HepG2 (cell line): ENCODE measurements around the gene TBX21. TPM values are rescaled to one million over a fixed set of nuclear protein-coding genes. Genes with fewer than 3 reads are reported as not detected.

ENCODE experiments used
- ARNT ChIP-seq: fragments of 450-650 bp; IDR thresholded peaks from 2 replicates; pipeline ENCODE4 v1.6.1; 2017
- BRCA1 ChIP-seq: sonication (generic); formaldehyde crosslinking; IDR thresholded peaks from 2 replicates; pipeline ENCODE4 v1.4.0; 2020; ENCODE audit warnings: missing genetic modification reagents
- CHD2 ChIP-seq: IDR thresholded peaks from 2 replicates; pipeline ENCODE4 v1.6.1; 2011; ENCODE audit warnings: low read depth, low read length, improper control_type of control experiment
- GATAD1 ChIP-seq: IDR thresholded peaks from 2 replicates; pipeline ENCODE4 v1.6.1; 2016; ENCODE audit warnings: missing genetic modification reagents, missing compliant biosample characterization
- HNRNPL ChIP-seq: fragments of 200-400 bp; formaldehyde crosslinking; IDR thresholded peaks from 2 replicates; pipeline ENCODE4 v1.6.1; 2017; ENCODE audit warnings: mild to moderate bottlenecking, low read depth, low read length
- KDM5B ChIP-seq: sonication (generic); formaldehyde crosslinking; IDR thresholded peaks from 2 replicates; pipeline ENCODE4 v1.4.0; 2020; ENCODE audit warnings: missing genetic modification reagents, mild to moderate bottlenecking, borderline replicate concordance
- MXI1 ChIP-seq: IDR thresholded peaks from 3 replicates; pipeline ENCODE4 v1.6.1; 2012; ENCODE audit warnings: low read depth, low read length, inconsistent platforms, borderline replicate concordance
- NFE2L2 ChIP-seq: fragments of 150-350 bp; IDR thresholded peaks from 2 replicates; pipeline ENCODE4 v1.6.1; 2014; ENCODE audit warnings: low read length
- RAD51 ChIP-seq: fragments of 450-650 bp; IDR thresholded peaks from 2 replicates; pipeline ENCODE4 v1.6.1; 2016; ENCODE audit warnings: borderline replicate concordance
- RARG ChIP-seq: sonication (generic); formaldehyde crosslinking; IDR thresholded peaks from 2 replicates; pipeline ENCODE4 v1.4.0; 2020; ENCODE audit warnings: low read depth, mild to moderate bottlenecking, missing genetic modification reagents
- REL ChIP-seq: sonication (generic); formaldehyde crosslinking; conservative IDR thresholded peaks from 2 replicates; pipeline ENCODE4 v1.8.0; 2022; ENCODE audit warnings: mild to moderate bottlenecking, missing genetic modification reagents, moderate library complexity
- SP2 ChIP-seq: sonication (generic); formaldehyde crosslinking; IDR thresholded peaks from 2 replicates; pipeline ENCODE4 v1.5.1; 2020; ENCODE audit warnings: mild to moderate bottlenecking, missing genetic modification reagents
- ZFYVE20 ChIP-seq: sonication (generic); formaldehyde crosslinking; IDR thresholded peaks from 2 replicates; pipeline ENCODE4 v1.8.0; 2023; ENCODE audit warnings: low read depth, mild to moderate bottlenecking, moderate library complexity, missing genetic modification reagents, borderline replicate concordance
- ZMYM3 ChIP-seq: sonication (generic); formaldehyde crosslinking; IDR thresholded peaks from 2 replicates; pipeline ENCODE4 v1.5.1; 2020; ENCODE audit warnings: mild to moderate bottlenecking, missing genetic modification reagents
- ZNF205 ChIP-seq: IDR thresholded peaks from 2 replicates; pipeline ENCODE4 v1.6.1; 2018; ENCODE audit warnings: missing biosample characterization, missing genetic modification reagents
- ZNF253 ChIP-seq: sonication (generic); formaldehyde crosslinking; IDR thresholded peaks from 2 replicates; pipeline ENCODE4 v1.8.0; 2022; ENCODE audit warnings: mild to moderate bottlenecking, missing genetic modification reagents, borderline replicate concordance
- ZNF292 ChIP-seq: sonication (generic); formaldehyde crosslinking; IDR thresholded peaks from 2 replicates; pipeline ENCODE4 v1.8.1; 2022; ENCODE audit warnings: mild to moderate bottlenecking, low read depth, missing genetic modification reagents, borderline replicate concordance
- ZNF343 ChIP-seq: sonication (generic); formaldehyde crosslinking; IDR thresholded peaks from 2 replicates; pipeline ENCODE4 v1.4.0; 2020; ENCODE audit warnings: mild to moderate bottlenecking, missing genetic modification reagents
- ZNF430 ChIP-seq: sonication (generic); formaldehyde crosslinking; IDR thresholded peaks from 2 replicates; pipeline ENCODE4 v1.9.0; 2021; ENCODE audit warnings: mild to moderate bottlenecking, missing genetic modification reagents
- ZNF589 ChIP-seq: sonication (generic); formaldehyde crosslinking; conservative IDR thresholded peaks from 2 replicates; pipeline ENCODE4 v1.8.0; 2022; ENCODE audit warnings: mild to moderate bottlenecking, moderate library complexity, missing genetic modification reagents
- ZNF674 ChIP-seq: sonication (generic); formaldehyde crosslinking; IDR thresholded peaks from 2 replicates; pipeline ENCODE4 v1.5.0; 2020; ENCODE audit warnings: low read depth, mild to moderate bottlenecking, missing genetic modification reagents
- ZNF878 ChIP-seq: sonication (generic); formaldehyde crosslinking; IDR thresholded peaks from 2 replicates; pipeline ENCODE4 v1.8.1; 2023; ENCODE audit warnings: mild to moderate bottlenecking, missing genetic modification reagents, moderate library complexity
- polyA plus RNA-seq, 8 experiments: library from polyadenylated mRNA; depleted of rRNA in 3 of 8; stranded (reverse) in 7 of 8; unstranded in 1 of 8; fragments of >200 nt; fragmentation: Illumina TruSeq in 4 of 8; extraction: Trizol in 4 of 8; gene quantifications; 2 replicates each; pipeline versions ENCODE4 v1.2.1 to v1.2.3, GENCODE V29; 2011 to 2016; ENCODE audit warnings: low read depth in 4 of 8, missing spikeins in 1 of 8, mixed read lengths in 1 of 8; ENCODE audit not compliant: insufficient read depth in 1 of 8
- total RNA-seq, 5 experiments: library from RNA; depleted of rRNA; stranded (reverse); fragments of >200 nt; fragmentation: Illumina TruSeq; extraction: Trizol; gene quantifications; 2 replicates each; pipeline ENCODE4 v1.2.3, GENCODE V29; 2016; ENCODE audit warnings: low read depth in 1 of 5
- TF ChIP-seq, protein P1 (sequence below): IDR thresholded peaks from 2 replicates; pipeline ENCODE4 v1.6.1; 2016; ENCODE audit warnings: low read depth, borderline replicate concordance
- TF ChIP-seq, protein P2 (sequence below): sonication (generic); formaldehyde crosslinking; IDR thresholded peaks from 2 replicates; pipeline ENCODE4 v1.8.0; 2022; ENCODE audit warnings: mild to moderate bottlenecking, missing genetic modification reagents, moderate library complexity
- TF ChIP-seq, protein P3 (sequence below): sonication (generic); formaldehyde crosslinking; IDR thresholded peaks from 2 replicates; pipeline ENCODE4 v1.5.1; 2020; ENCODE audit warnings: mild to moderate bottlenecking, missing genetic modification reagents, borderline replicate concordance

The TBX21 gene
- total and polyA plus RNA-seq, 2 of the 13 experiments (the other 11 are each of a cell fraction or from before 2014, with no cell fraction given) = not detected

DNA sequence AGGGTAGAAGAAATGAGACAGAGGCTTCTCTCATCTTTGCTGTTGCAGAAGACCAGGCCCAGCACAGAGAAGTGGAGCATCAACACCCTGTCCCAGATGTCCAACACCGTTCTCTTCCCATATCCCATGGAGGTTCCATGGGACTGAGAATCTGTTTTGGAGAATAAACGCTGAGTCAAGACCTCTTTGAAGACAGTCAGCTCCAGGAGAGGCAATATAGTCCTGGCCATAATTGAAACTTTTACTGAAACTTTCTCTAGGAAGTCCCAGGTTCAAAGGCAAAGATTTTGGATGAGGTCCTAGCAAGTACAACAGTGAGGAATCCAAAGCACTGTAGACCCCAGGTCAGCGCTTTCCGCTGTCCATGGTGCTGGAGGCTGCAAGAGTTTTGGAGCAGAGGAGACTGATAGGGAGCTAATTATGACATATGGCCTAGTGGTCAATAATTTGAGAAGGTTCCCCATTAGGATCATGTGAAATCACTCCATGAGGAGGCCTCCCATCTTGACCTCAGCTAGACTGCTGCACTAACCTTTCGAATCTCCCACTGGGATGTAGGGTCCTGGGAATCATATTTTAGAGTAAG, 52.6 kb downstream of the TBX21 start (continued):
- TF ChIP-seq ZNF205 (CRISPR knock-in tag) (peak; percentile 76), ZNF878 (CRISPR knock-in tag) (peak; percentile 56; the same call in 1 of the 2 replicates), KDM5B (no peak), NFE2L2 (no peak), BRCA1 (CRISPR knock-in tag) (no peak), ZFYVE20 (CRISPR knock-in tag) (0 out of 2 replicates have a peak, but pooled peaks have one; percentile 43), HNRNPL (no peak), ARNT (no peak), SP2 (no peak), ZNF589 (CRISPR knock-in tag) (no peak), ZMYM3 (no peak), RAD51 (no peak), ZNF430 (peak; percentile 66; the same call in 1 of the 2 replicates), RARG (CRISPR knock-in tag) (no peak), REL (no peak), CHD2 (no peak), ZNF674 (CRISPR knock-in tag) (no peak), GATAD1 (no peak; the same call in 1 of the 2 replicates), ZNF343 (CRISPR knock-in tag) (no peak), ZNF253 (no peak), ZNF292 (CRISPR knock-in tag) (no peak), MXI1 (no peak)
- TF ChIP-seq, protein P1, sequence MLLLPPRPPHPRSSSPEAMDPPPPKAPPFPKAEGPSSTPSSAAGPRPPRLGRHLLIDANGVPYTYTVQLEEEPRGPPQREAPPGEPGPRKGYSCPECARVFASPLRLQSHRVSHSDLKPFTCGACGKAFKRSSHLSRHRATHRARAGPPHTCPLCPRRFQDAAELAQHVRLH (CRISPR knock-in tag) = no peak
- TF ChIP-seq, protein P2, sequence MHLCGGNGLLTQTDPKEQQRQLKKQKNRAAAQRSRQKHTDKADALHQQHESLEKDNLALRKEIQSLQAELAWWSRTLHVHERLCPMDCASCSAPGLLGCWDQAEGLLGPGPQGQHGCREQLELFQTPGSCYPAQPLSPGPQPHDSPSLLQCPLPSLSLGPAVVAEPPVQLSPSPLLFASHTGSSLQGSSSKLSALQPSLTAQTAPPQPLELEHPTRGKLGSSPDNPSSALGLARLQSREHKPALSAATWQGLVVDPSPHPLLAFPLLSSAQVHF (CRISPR knock-in tag) = peak; percentile 33; the same call in 1 of the 2 replicates
- TF ChIP-seq, protein P3, sequence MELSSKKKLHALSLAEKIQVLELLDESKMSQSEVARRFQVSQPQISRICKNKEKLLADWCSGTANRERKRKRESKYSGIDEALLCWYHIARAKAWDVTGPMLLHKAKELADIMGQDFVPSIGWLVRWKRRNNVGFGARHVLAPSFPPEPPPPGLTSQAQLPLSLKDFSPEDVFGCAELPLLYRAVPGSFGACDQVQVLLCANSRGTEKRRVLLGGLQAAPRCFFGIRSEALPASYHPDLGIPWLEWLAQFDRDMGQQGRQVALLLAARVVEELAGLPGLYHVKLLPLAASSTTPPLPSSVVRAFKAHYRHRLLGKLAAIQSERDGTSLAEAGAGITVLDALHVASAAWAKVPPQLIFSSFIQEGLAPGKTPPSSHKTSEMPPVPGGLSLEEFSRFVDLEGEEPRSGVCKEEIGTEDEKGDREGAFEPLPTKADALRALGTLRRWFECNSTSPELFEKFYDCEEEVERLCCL (CRISPR knock-in tag) = no peak; the same call in 1 of the 2 replicates
